Heart left ventricle (tissue), 13 donors: Measurements from ENCODE around the gene SH3D19.

ENCODE experiments used
- POLR2A ChIP-seq, 2 donors: fragments of 450-650 bp; IDR thresholded peaks; one replicate each; pipeline ENCODE4 v1.6.1; 2017; ENCODE audit warnings: antibody characterized with exemption in 2 of 2, mild to moderate bottlenecking in 2 of 2, moderate library complexity in 2 of 2
- TF ChIP-seq, protein P1 (sequence below), 12 donors: fragments of 200-600 bp; sonication (generic) in 4 of 12; IDR thresholded peaks; one replicate each; pipeline versions ENCODE4 v1.5.0 to v1.8.0; 2018 to 2022; ENCODE audit warnings: antibody characterized with exemption in 12 of 12, mild to moderate bottlenecking in 5 of 12
- donor health status: ischemic (EF 13 %, LVEDD 7.1; RV severe dilation, severe dysfunction).
- donor health status: DM: no; HTN: yes; CAD: no.
- donor health status: DM: no; HTN: no; CAD: no.
- donor health status: ischemic (EF 25% LVEDD 6.9; RV normal size, moderate dysfunction).
- donor health status: ischemic (EF 25% LVEDD 5.7; RV mildly dilated, moderate dysfunction).
- donor health status: ischemic (EF 35%, LVEDD 5.7; RV mildly dilated, moderate dysfunction).
- donor health status: nonischemic (EF 11% LVEDD 7.7; RV severe dilation, severe dysfunction).
- donor health status: DM: yes; HTN: yes; CAD: no.
- donor health status: PGD.
- donor health status: ischemic (EF 29% LVEDD 5.4; RV normal size, mild dysfunction).
- donor health status: nonischemic (EF 23%, LVEDD 6.1; RV moderate dilation, normal function).

DNA sequence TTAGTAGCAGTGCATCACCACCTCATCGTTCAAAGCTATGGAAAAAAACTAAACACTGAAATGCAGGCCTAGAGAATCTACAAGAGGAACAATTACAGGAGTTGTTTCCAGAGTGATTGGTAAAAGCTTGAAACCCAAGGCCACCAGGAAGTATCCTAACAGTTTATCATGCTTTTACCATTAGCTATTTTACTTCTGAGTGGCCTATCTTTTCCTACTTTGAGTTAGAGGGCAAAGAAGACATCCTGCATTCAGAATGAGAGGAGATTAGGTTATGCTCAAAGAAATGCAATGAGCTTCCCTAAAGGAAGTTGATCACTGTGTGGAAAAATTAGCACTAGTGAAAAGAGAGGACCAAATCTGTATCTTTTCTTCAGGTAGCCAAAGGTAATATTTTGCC is 118.2 kb downstream of the SH3D19 start:
- TF ChIP-seq, protein P1, sequence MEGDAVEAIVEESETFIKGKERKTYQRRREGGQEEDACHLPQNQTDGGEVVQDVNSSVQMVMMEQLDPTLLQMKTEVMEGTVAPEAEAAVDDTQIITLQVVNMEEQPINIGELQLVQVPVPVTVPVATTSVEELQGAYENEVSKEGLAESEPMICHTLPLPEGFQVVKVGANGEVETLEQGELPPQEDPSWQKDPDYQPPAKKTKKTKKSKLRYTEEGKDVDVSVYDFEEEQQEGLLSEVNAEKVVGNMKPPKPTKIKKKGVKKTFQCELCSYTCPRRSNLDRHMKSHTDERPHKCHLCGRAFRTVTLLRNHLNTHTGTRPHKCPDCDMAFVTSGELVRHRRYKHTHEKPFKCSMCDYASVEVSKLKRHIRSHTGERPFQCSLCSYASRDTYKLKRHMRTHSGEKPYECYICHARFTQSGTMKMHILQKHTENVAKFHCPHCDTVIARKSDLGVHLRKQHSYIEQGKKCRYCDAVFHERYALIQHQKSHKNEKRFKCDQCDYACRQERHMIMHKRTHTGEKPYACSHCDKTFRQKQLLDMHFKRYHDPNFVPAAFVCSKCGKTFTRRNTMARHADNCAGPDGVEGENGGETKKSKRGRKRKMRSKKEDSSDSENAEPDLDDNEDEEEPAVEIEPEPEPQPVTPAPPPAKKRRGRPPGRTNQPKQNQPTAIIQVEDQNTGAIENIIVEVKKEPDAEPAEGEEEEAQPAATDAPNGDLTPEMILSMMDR (IDR thresholded peaks at IDR 0.05), result no peak
- TF ChIP-seq POLR2A (IDR thresholded peaks at IDR 0.05), result no peak
